RPMI7951 (cell line): ENCODE measurements around the gene SLC38A9. TPM values are rescaled to one million over a fixed set of nuclear protein-coding genes. Genes with fewer than 3 reads are reported as not detected.
"Not testable (repeated sequence)": the region's sequence is repeated elsewhere in the genome, so short reads cannot be mapped to it uniquely, and the experiment has no call there.

Experiments used
- DNase-seq: peaks from one replicate; pipeline ENCODE4 v3.0.0-alpha.2; 2012; ENCODE audit warnings: low read depth
- total RNA-seq: library from RNA; depleted of rRNA; stranded (reverse); fragments of >200 nt; shearing (Covaris generic); gene quantifications from 2 replicates; pipeline ENCODE4 v1.2.3, GENCODE V29; 2014

Gene SLC38A9
- total RNA-seq, 1 experiment from 2014 or later: 24.2 TPM

DNA sequence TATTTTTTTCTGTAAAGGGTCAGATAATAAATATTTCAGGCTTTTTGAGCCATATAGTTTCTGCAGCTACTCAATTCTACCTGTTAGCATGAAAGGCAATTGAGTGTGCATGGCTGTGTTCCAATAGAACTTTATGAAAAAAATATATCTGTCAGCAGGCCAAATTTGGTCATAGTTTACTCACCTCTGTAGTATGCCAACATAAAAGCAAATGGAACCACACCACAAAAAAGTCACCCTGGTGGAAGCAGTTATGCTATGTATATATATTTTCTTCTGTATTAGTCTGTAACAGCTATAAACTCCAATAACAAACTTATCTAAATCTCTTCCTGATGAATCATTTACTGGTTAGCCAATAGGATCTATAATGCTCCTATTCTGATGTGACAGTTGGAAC, 3.4 kb downstream of the SLC38A9 start:
- DNase-seq: no peak

GRCh38 chr5:55706230-55706629, 5.9 kb downstream of the SLC38A9 start:
- no peak for DNase-seq

DNA sequence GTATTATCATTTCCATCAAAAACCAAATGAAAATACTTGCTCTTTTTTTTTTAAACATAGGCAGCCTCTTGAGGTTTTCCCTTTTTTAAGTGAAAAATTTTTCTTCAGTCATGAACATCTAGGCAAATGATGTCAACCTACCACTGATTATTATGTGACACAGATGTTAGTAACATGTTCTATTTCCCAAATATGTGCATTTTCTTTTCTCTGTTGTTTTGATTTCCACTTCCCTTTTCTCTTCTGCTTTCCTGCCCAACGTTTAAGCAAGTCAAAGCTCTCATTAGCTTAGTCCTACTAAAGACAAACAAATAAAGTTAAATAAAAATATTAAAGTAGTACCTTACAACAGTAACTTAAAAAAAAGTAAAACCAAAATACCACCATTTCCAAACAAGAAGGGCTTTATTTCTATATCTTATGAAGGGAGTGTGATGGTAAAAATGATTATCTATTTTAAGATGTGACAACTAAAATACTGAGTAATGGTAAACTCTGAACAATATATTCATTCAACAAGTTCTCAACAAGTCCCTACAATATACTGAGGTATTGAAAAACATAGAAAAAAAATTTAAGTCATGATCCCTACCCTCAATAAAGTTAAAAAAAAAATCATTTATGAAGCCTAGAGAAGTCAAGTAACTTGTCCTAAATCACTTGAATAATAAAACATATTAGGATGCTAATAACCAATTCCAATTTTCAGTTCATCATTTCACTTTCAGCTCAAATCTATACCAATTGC, 9.4 kb downstream of the SLC38A9 start:
- no peak for DNase-seq

DNA sequence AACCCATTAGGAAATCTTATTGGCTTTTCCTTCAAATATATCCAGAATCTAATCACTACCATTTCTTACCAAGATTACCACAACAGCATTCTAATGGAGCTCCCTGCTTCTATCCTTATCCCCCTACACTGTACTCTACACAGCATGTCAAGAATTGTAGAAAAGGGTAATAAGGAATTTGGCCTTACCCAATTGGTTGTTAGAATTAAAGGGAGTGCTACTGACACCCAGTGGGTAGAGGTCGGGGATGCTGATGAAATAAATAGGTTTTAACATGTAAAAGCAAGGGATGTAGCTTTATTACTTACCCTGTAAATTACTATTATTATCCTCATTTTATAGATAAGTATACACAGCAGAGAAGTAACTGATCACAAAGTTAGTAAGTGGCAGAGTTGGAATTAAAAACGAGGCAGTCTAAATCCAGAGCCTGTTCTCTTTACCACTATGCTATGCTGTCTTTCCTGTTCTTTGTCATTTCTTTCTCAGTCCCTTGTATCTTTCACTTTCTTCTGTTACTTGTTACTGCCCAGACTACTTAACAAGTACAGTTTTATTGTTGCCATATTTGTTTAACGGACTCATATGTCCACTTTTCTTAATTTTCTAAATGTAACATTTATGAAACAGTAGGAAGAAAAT, 10.5 kb downstream of the SLC38A9 start:
- DNase-seq: no peak

DNA sequence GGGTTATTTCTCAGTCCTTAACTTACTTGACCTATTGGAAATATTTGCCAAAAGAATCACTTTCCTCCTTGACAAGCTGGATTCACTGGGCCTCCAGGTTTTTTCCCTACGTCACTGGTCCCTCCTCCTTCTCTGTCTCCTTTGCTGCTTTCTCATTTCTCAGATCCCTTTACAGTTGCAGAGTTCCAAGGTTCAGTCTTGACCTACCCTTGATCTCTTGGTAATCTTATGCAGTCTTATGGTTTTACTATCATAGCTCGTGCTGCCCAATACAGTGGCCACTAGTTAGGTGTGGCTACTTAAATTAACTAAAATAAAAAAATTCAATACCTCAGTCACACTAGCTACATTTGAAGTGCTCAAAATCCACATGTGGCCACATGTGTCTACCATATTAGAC, 11.4 kb downstream of the SLC38A9 start:
- DNase-seq: no peak

- no peak for DNase-seq
These were observed 13.0 kb downstream of the SLC38A9 start for GRCh38 chr5:55699041-55699688.

- not testable (repeated sequence) for DNase-seq
These were observed 15.4 kb downstream of the SLC38A9 start for GRCh38 chr5:55696704-55697103.

DNA sequence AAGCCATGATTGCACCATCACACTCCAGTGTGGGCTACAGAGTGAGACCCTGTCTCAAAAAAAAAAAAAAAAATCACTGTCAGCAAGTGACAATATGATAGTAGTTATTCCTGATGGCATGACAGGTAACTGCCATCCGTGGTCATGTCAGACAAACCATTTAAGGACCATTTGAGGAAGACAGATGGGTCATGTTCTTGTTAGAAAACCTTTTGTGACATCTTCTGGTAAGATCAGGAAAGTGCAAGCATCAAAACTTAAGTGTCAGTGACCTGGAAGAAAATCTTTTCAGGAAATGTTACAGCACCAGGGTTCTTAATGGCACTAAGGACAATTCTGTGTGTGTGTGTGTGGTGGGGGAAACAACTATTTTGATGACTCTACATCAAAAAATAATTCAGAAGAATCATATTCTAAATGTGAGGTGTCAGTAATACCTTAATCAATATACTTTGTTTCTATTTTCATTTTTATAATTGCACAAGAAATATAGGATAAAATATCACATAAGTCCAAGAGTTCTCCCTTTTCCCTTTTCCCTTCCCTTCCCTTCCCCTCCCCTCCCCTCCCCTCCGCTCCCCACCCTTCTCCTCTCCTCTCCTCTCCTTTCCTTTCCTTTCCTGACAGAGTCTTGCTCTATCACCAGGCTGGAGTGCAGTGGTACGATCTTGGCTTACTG, 17.8 kb downstream of the SLC38A9 start:
- peak; percentile 25 for DNase-seq

- DNase-seq: no peak
These were observed 19.6 kb downstream of the SLC38A9 start for GRCh38 chr5:55692509-55692908.

GRCh38 chr5:55692106-55692417, 20.1 kb downstream of the SLC38A9 start:
- no peak for DNase-seq

DNA sequence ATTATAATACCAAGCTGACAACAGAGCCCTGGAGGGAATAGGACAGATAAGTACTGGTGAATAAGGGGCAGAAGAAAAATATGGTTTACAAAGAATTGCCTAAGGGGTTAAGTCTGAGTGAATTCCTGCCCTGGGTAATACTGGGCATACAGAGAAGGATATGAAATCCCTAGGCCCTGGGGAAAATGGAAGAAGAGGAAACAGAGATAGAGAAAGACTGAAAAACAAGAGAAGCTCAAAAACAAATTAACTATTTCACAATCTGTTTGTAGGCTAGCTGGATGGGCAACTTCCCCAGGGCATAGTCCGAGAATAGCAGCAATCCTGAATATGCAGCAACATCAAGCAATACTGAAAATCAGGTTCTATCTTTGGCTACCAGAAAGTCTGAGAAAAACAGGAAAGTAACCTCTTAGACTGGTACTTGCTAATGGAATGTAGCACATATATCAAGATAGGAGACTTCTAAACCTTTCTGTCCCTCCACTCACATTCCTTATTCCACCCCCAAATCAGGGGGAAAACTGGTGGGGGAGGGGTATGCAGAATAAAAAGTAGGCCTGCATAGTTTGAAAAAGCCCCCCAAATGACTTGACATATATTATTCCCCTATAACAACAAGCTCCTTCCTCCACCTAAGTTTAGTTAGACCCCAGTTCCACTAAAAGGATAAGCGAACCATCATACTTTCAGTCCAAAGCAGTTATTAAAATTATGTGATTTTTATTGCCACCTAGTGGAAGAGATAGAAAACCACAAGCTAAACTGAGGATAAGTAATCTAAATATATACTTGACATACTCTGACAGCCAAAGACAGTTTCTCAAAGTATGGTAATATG, 20.6 kb downstream of the SLC38A9 start:
- peak; percentile 50 for DNase-seq

DNA sequence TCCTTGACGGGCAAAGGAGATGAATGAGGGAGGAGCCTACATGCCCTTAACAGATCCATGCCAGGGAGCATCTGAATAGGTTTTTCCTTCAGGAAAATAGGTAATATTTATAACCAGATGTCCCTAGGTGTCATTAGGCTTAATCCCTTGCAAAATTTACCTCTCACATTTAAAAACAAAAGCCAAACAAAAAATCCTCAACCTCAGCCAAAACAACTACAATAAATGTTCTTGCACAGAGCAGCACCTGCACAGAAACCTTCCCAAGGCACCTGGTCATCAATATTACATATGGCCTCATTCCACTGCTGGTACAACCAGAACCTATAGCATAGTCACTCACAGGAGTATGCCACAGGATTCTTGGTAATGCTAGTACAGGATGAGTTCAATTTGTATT, 30.1 kb downstream of the SLC38A9 start:
- no peak for DNase-seq

GRCh38 chr5:55681301-55681700, 30.8 kb downstream of the SLC38A9 start:
- no peak for DNase-seq

DNA sequence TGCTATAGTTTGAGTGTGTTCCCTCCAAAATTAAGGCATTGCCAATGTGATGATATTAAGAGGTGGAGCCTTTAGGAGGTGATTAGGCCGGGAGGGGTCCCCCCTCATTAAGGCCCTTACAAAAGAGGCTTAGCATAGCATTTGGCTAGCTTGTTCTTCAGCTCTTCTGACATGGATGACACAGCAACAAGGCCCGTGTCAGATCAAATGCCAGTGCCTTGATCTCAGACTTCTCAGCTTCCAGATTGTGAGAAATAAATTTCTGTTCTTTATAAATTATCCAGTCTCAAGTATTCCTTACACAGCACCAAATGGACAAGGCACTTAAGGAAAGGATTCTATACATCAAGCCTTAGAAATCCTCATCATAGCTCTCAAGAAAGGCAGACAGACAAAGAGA, 31.8 kb downstream of the SLC38A9 start:
- no peak for DNase-seq

DNA sequence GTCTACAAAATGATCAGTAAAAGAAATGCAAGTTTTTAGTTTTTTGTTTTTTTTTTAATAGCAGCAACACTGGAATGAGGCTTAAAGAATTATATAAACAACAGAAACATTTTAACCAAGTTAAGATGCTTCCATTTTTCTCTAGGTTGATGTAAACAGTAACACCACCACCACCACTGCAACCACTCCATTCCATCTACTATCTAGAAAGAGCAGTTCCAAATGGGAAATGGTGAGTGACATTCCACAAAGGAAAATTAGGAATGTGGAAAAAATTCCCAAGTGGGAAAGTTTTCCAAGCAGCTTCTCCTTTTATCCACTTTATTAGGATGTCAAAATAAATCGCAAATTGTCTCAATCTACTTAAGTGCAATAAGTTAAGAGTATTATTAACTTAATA, 32.6 kb downstream of the SLC38A9 start:
- DNase-seq: no peak

DNA sequence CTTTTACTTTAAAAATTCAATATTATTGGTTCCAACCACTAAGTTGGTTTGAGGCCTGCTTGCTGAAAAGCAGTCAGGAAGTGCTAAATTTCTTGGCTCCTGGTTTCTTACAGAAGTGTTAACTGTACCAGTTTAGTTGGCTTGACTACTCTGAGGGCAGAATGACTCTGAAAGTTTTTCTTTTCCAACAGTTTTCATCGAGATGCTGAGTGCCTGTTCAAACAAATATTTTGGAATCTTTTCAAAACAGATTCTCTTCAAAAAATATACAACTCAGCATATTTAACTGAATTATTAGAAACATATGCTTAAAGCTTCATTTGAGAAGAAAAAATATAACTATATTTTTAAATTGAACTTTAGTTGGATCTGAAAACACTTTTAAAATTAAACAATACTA, 37.0 kb downstream of the SLC38A9 start:
- no peak for DNase-seq

GRCh38 chr5:55674340-55674739, 37.8 kb downstream of the SLC38A9 start:
- DNase-seq: no peak

DNA sequence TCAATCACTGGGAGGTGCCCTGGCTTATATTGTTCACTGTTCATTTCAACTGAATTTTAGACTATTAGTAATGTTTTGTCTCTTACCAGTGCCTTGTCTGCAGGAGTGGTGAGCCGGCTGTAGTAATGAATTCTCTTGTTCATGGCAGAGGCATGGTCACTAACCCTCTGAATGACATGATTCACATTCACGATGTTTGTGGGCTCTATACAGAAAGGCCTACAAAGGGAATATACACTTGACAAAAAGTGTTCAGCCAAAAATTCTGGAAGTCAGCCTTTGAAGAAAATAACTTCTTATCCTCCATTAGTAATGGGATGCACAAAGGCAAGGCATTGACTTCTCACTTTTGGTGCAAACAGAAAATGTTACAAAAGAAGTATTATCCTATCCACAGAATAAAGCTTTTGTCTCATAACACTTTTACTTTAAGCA, 39.6 kb downstream of the SLC38A9 start:
- DNase-seq: peak; percentile 27

- DNase-seq: no peak
These were observed 40.1 kb downstream of the SLC38A9 start for GRCh38 chr5:55671975-55672374.

GRCh38 chr5:55668356-55668755, 43.8 kb downstream of the SLC38A9 start:
- peak; percentile 56 for DNase-seq

GRCh38 chr5:55667938-55668337, 44.2 kb downstream of the SLC38A9 start:
- no peak for DNase-seq

DNA sequence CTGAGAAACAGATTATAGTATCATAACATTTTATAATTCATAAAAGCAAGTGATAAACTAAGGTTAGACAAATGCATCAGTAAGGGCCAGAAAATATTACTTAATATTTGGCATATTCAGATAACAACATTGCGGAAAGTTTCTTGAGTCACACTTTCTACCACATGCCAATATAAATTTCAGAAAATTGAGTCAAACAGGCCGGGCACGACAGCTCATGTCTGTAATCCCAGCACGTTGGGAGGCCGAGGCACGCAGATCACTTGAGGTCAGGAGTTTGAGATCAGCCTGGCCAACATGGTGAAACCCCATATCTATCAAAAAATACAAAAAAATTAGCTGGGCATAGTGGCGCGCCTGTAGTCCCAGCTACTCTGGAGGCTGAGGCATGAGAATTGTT, 47.1 kb downstream of the SLC38A9 start:
- DNase-seq: no peak
